SK-N-SH (cell line): ENCODE measurements around the gene TMEM238L. TPM values are rescaled to one million over a fixed set of nuclear protein-coding genes. Genes with fewer than 3 reads are reported as not detected.

Experiments
- CTCF ChIA-PET: fragments of 300-600, 350-600 bp; formaldehyde crosslinking; extraction: SDS; loops from one replicate; lab custom pipeline; 2021; lab: Yijun Ruan, JAX
- POLR2A ChIA-PET: fragments of 350-600 bp; sonication (Branson Sonifier 250); formaldehyde crosslinking; extraction: SDS; loops from one replicate; lab custom pipeline; 2020; ENCODE audit warnings: antibody characterized with exemption, inconsistent platforms; lab: Yijun Ruan, JAX
- DNase-seq: peaks from one replicate; pipeline ENCODE4 v3.0.0; 2012
- H2AFZ ChIP-seq: fragments of 200-600 bp; sonication (generic); 2 replicates; pipeline ENCODE4 v1.8.1; 2016; ENCODE audit warnings: antibody characterized with exemption, mild to moderate bottlenecking, low read depth
- H3F3A ChIP-seq: fragments of 200-600 bp; sonication (generic); replicated peaks from 2 replicates; pipeline ENCODE3; 2016; ENCODE audit warnings: antibody characterized with exemption, mild to moderate bottlenecking; ENCODE audit not compliant: insufficient read depth
- H3K27ac ChIP-seq, 2 experiments: fragments of 200-500 bp in 1 of 2; fragments of 200-600 bp in 1 of 2; sonication (Bioruptor generic) in 1 of 2; sonication (generic), shearing (Covaris generic) in 1 of 2; 2 replicates each; pipeline versions ENCODE4 v1.5.1 to v1.6.1; 2014 to 2016; ENCODE audit warnings: low read depth in 2 of 2, inconsistent platforms in 1 of 2, low read length in 1 of 2, mild to moderate bottlenecking in 1 of 2, mixed read lengths in 1 of 2
- H3K27me3 ChIP-seq: fragments of 200-600 bp; sonication (generic), shearing (Covaris generic); 2 replicates; pipeline ENCODE4 v1.6.1; 2016; ENCODE audit warnings: mixed run types; ENCODE audit not compliant: insufficient read depth
- H3K36me3 ChIP-seq, 2 experiments: fragments of 200-500 bp in 1 of 2; fragments of 200-600 bp in 1 of 2; sonication (Bioruptor generic) in 1 of 2; sonication (generic) in 1 of 2; replicated peaks in 1 of 2; 2 replicates each; pipeline versions ENCODE3 to v1.5.1; 2014 to 2016; ENCODE audit warnings: low read length in 1 of 2, mild to moderate bottlenecking in 1 of 2; ENCODE audit not compliant: insufficient read depth in 2 of 2, control insufficient read depth in 1 of 2
- H3K4me1 ChIP-seq, 2 experiments: fragments of 200-500 bp in 1 of 2; fragments of 200-600 bp in 1 of 2; sonication (Bioruptor generic) in 1 of 2; sonication (generic), shearing (Covaris generic) in 1 of 2; 2 replicates each; pipeline versions ENCODE4 v1.5.1 to v1.6.1; 2014 to 2016; ENCODE audit warnings: low read depth in 1 of 2, low read length in 1 of 2, mixed run types in 1 of 2; ENCODE audit not compliant: insufficient read depth in 2 of 2, control insufficient read depth in 1 of 2
- H3K4me2 ChIP-seq: fragments of 200-600 bp; sonication (generic), shearing (Covaris generic); 2 replicates; pipeline ENCODE4 v1.6.1; 2017; ENCODE audit warnings: mixed run types
- H3K4me3 ChIP-seq, 2 experiments: fragments of 200-500 bp in 1 of 2; fragments of 200-600 bp in 1 of 2; sonication (Bioruptor generic) in 1 of 2; sonication (generic), shearing (Covaris generic) in 1 of 2; 2 replicates each; pipeline versions ENCODE4 v1.5.1 to v1.8.1; 2014 to 2016; ENCODE audit warnings: low read depth in 2 of 2, inconsistent platforms in 1 of 2, low read length in 1 of 2, mild to moderate bottlenecking in 1 of 2, mixed read lengths in 1 of 2, moderate library complexity in 1 of 2
- H3K79me2 ChIP-seq: fragments of 200-600 bp; sonication (generic); 2 replicates; pipeline ENCODE4 v1.8.1; 2017; ENCODE audit warnings: mild to moderate bottlenecking; ENCODE audit not compliant: insufficient read depth
- H3K9ac ChIP-seq: fragments of 200-600 bp; sonication (generic); 2 replicates; pipeline ENCODE4 v1.6.1; 2017; ENCODE audit warnings: mixed run types
- H3K9me2 ChIP-seq: fragments of 200-600 bp; sonication (generic); 2 replicates; pipeline ENCODE4 v1.6.1; 2017; ENCODE audit warnings: mixed run types
- H3K9me3 ChIP-seq: fragments of 200-600 bp; sonication (generic); 2 replicates; pipeline ENCODE4 v1.6.1; 2017; ENCODE audit warnings: mixed run types, mild to moderate bottlenecking, moderate library complexity
- H4K20me1 ChIP-seq: fragments of 200-600 bp; sonication (generic); 2 replicates; pipeline ENCODE4 v1.6.1; 2017; ENCODE audit warnings: mild to moderate bottlenecking, mixed run types; ENCODE audit not compliant: insufficient read depth
- CHD2 ChIP-seq: fragments of 150-350 bp; IDR thresholded peaks from 2 replicates; pipeline ENCODE4 v1.6.1; 2018; ENCODE audit warnings: low read length; ENCODE audit not compliant: partially characterized antibody
- ELF1 ChIP-seq: IDR thresholded peaks from 2 replicates; pipeline ENCODE4 v1.4.0; 2012
- EP300 ChIP-seq, 2 experiments: IDR thresholded peaks; 2 replicates each; pipeline versions ENCODE4 v1.4.0 to v1.6.1; 2012; ENCODE audit warnings: borderline replicate concordance in 1 of 2, low read depth in 1 of 2, low read length in 1 of 2
- EZH2phosphoT487 ChIP-seq: fragments of 200-600 bp; sonication (generic); IDR thresholded peaks from 2 replicates; pipeline ENCODE4 v1.6.1; 2017; ENCODE audit warnings: low read depth, mixed run types, mild to moderate bottlenecking, antibody characterized with exemption, moderate library complexity, borderline replicate concordance
- FOSL2 ChIP-seq: IDR thresholded peaks from 2 replicates; pipeline ENCODE4 v1.4.0; 2012; ENCODE audit warnings: low read depth, mild to moderate bottlenecking, moderate library complexity, borderline replicate concordance
- FOXJ3 ChIP-seq: sonication (generic); formaldehyde crosslinking; IDR thresholded peaks from 2 replicates; pipeline ENCODE4 v1.5.1; 2020; ENCODE audit warnings: mild to moderate bottlenecking, missing genetic modification reagents
- GABPA ChIP-seq: IDR thresholded peaks from 2 replicates; pipeline ENCODE4 v1.4.0; 2012; ENCODE audit warnings: low read depth, mild to moderate bottlenecking
- MEF2A ChIP-seq: IDR thresholded peaks from 2 replicates; pipeline ENCODE4 v1.4.0; 2012; ENCODE audit warnings: low read depth, borderline replicate concordance
- POLR2AphosphoS5 ChIP-seq: IDR thresholded peaks from 2 replicates; pipeline ENCODE4 v1.6.1; 2012; ENCODE audit warnings: low read depth, low read length
- RAD21 ChIP-seq: IDR thresholded peaks from 2 replicates; pipeline ENCODE4 v1.6.1; 2012; ENCODE audit warnings: mild to moderate bottlenecking, low read length
- RFX5 ChIP-seq: IDR thresholded peaks from 2 replicates; pipeline ENCODE4 v1.6.1; 2012; ENCODE audit warnings: mild to moderate bottlenecking, improper control_type of control experiment, low read length
- RXRA ChIP-seq: IDR thresholded peaks from 2 replicates; pipeline ENCODE4 v1.4.0; 2012; ENCODE audit warnings: low read depth, mild to moderate bottlenecking, borderline replicate concordance
- SMC3 ChIP-seq: IDR thresholded peaks from 2 replicates; pipeline ENCODE4 v1.6.1; 2012; ENCODE audit warnings: low read depth, low read length, improper control_type of control experiment
- TCF12 ChIP-seq: IDR thresholded peaks from 2 replicates; pipeline ENCODE4 v1.4.0; 2012
- TEAD4 ChIP-seq: IDR thresholded peaks from 2 replicates; pipeline ENCODE4 v1.4.0; 2012; ENCODE audit warnings: mild to moderate bottlenecking, borderline replicate concordance; ENCODE audit not compliant: insufficient read depth
- YY1 ChIP-seq: IDR thresholded peaks from 2 replicates; pipeline ENCODE4 v1.4.0; 2012; ENCODE audit warnings: low read depth, mild to moderate bottlenecking
- WGBS: methylation state at CpG from one replicate; pipeline ENCODE4 v1.1.6; 2017; ENCODE audit warnings: low lambda C conversion rate; 5-methylcytosine and 5-hydroxymethylcytosine counted together
- polyA plus RNA-seq, 3 experiments: library from polyadenylated mRNA; depleted of rRNA; stranded (reverse); fragments of >200 nt; gene quantifications; 2 replicates each; pipeline ENCODE4 v1.2.3, GENCODE V29; 2012
- TF ChIP-seq, protein P1 (sequence below): IDR thresholded peaks from 2 replicates; pipeline ENCODE4 v1.4.0; 2012; ENCODE audit warnings: low read depth, borderline replicate concordance
- TF ChIP-seq, protein P2 (sequence below): fragments of 200-600 bp; sonication (generic); IDR thresholded peaks from 2 replicates; pipeline ENCODE4 v1.6.1; 2017; ENCODE audit warnings: antibody characterized with exemption, mild to moderate bottlenecking, moderate library complexity
- TF ChIP-seq, protein P3 (sequence below): fragments of 150-350 bp; IDR thresholded peaks from 2 replicates; pipeline ENCODE4 v1.6.1; 2016; ENCODE audit warnings: mild to moderate bottlenecking, low read depth, low read length
- TF ChIP-seq, protein P4 (sequence below): IDR thresholded peaks from 2 replicates; pipeline ENCODE4 v1.6.1; 2012; ENCODE audit warnings: mild to moderate bottlenecking, low read depth, low read length, moderate library complexity
- TF ChIP-seq, protein P5 (sequence below): IDR thresholded peaks from 2 replicates; pipeline ENCODE4 v1.4.0; 2012; ENCODE audit warnings: low read depth, borderline replicate concordance

TMEM238L gene
- polyA plus RNA-seq, 1 of the 3 experiments (the other 2 are of a cell fraction) = not detected

DNA sequence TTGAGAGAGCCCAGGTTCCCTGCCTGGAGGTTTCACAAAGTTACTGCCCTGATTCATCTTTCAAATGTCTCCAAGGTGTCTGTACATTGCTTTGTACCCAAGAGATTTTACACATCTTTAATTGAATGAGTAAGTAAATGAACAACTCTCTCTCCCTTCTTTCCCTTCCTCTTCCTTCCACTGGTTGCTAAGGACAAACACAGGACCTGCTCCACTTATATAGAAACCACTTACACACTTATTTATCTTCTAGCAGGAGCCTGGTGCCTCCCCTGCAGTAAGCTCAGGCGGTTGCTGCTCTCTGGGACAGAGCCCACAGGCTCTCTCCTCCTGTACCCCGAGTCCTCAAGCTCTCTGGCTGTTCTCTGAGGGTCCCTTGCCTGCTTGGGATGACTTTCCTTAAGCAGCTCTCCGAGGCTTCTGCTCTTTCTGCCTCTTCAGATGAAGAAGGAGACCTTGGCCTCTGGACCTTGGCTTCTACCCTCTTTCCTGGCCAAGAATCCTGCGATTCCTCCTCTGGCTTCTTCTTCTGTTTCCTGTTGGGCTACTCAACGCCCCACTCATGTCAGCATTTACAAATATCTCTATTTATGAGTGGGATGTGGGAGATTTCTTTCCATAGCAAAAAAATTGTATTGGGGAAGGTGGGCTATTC is 24.1 kb upstream of the TMEM238L start (continued):
- TF ChIP-seq, protein P1, sequence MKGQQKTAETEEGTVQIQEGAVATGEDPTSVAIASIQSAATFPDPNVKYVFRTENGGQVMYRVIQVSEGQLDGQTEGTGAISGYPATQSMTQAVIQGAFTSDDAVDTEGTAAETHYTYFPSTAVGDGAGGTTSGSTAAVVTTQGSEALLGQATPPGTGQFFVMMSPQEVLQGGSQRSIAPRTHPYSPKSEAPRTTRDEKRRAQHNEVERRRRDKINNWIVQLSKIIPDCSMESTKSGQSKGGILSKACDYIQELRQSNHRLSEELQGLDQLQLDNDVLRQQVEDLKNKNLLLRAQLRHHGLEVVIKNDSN = no peak
- TF ChIP-seq, protein P2, sequence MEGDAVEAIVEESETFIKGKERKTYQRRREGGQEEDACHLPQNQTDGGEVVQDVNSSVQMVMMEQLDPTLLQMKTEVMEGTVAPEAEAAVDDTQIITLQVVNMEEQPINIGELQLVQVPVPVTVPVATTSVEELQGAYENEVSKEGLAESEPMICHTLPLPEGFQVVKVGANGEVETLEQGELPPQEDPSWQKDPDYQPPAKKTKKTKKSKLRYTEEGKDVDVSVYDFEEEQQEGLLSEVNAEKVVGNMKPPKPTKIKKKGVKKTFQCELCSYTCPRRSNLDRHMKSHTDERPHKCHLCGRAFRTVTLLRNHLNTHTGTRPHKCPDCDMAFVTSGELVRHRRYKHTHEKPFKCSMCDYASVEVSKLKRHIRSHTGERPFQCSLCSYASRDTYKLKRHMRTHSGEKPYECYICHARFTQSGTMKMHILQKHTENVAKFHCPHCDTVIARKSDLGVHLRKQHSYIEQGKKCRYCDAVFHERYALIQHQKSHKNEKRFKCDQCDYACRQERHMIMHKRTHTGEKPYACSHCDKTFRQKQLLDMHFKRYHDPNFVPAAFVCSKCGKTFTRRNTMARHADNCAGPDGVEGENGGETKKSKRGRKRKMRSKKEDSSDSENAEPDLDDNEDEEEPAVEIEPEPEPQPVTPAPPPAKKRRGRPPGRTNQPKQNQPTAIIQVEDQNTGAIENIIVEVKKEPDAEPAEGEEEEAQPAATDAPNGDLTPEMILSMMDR = no peak
- TF ChIP-seq RAD21 (no peak), RFX5 (no peak), POLR2AphosphoS5 (no peak), ELF1 (no peak), FOSL2 (no peak)

DNA sequence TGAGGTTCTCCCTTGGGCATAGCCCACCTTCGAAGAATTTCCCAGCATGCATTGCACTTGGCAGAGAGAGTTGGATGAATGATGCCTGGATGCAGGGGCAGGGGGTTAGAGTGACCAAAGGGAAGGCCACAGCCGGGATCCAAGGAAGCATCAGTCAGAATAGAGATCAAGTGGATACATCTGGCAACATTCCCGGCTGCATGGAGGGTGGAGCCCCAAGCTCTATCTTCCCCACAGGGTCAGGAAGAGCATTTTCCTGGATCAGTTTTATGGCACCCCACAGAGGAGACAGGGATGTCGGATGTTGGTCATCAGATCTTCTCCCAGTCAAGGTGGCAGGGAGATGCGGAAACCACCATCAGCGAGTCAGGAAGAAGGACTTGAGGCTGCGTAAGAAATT is 21.0 kb upstream of the TMEM238L start:
- H3K4me1 ChIP-seq = no peaks in the 10 kb centered on the region
- 39% methylated on average over 7 of the region's 7 CpGs for WGBS
- TF ChIP-seq GABPA = no peak
- no peak for TF ChIP-seq FOXJ3 (CRISPR knock-in tag)
- no peak for TF ChIP-seq POLR2AphosphoS5
- TF ChIP-seq TCF12 = no peak
- TF ChIP-seq EZH2phosphoT487 = no peak
- TF ChIP-seq MEF2A = no peak
- TF ChIP-seq CHD2 = no peak
- TF ChIP-seq, protein P3, sequence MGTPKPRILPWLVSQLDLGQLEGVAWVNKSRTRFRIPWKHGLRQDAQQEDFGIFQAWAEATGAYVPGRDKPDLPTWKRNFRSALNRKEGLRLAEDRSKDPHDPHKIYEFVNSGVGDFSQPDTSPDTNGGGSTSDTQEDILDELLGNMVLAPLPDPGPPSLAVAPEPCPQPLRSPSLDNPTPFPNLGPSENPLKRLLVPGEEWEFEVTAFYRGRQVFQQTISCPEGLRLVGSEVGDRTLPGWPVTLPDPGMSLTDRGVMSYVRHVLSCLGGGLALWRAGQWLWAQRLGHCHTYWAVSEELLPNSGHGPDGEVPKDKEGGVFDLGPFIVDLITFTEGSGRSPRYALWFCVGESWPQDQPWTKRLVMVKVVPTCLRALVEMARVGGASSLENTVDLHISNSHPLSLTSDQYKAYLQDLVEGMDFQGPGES = no peak
- no peak for TF ChIP-seq RAD21
- TF ChIP-seq TEAD4 = no peak
- no peak for TF ChIP-seq SMC3
- no peak for TF ChIP-seq EP300 (IDR thresholded peaks at IDR 0.05; ENCODE audit: borderline replicate concordance in 1 of 2, low read depth in 1 of 2, low read length in 1 of 2)
- TF ChIP-seq, protein P4, sequence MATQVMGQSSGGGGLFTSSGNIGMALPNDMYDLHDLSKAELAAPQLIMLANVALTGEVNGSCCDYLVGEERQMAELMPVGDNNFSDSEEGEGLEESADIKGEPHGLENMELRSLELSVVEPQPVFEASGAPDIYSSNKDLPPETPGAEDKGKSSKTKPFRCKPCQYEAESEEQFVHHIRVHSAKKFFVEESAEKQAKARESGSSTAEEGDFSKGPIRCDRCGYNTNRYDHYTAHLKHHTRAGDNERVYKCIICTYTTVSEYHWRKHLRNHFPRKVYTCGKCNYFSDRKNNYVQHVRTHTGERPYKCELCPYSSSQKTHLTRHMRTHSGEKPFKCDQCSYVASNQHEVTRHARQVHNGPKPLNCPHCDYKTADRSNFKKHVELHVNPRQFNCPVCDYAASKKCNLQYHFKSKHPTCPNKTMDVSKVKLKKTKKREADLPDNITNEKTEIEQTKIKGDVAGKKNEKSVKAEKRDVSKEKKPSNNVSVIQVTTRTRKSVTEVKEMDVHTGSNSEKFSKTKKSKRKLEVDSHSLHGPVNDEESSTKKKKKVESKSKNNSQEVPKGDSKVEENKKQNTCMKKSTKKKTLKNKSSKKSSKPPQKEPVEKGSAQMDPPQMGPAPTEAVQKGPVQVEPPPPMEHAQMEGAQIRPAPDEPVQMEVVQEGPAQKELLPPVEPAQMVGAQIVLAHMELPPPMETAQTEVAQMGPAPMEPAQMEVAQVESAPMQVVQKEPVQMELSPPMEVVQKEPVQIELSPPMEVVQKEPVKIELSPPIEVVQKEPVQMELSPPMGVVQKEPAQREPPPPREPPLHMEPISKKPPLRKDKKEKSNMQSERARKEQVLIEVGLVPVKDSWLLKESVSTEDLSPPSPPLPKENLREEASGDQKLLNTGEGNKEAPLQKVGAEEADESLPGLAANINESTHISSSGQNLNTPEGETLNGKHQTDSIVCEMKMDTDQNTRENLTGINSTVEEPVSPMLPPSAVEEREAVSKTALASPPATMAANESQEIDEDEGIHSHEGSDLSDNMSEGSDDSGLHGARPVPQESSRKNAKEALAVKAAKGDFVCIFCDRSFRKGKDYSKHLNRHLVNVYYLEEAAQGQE = no peak
- TF ChIP-seq, protein P5, sequence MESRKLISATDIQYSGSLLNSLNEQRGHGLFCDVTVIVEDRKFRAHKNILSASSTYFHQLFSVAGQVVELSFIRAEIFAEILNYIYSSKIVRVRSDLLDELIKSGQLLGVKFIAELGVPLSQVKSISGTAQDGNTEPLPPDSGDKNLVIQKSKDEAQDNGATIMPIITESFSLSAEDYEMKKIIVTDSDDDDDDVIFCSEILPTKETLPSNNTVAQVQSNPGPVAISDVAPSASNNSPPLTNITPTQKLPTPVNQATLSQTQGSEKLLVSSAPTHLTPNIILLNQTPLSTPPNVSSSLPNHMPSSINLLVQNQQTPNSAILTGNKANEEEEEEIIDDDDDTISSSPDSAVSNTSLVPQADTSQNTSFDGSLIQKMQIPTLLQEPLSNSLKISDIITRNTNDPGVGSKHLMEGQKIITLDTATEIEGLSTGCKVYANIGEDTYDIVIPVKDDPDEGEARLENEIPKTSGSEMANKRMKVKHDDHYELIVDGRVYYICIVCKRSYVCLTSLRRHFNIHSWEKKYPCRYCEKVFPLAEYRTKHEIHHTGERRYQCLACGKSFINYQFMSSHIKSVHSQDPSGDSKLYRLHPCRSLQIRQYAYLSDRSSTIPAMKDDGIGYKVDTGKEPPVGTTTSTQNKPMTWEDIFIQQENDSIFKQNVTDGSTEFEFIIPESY = no peak
- TF ChIP-seq, protein P1 = no peak
- no peak for TF ChIP-seq RXRA
- no peak for TF ChIP-seq ELF1
- no peak for TF ChIP-seq YY1

More for the DNA sequence above, 21.0 kb upstream of the TMEM238L start:
- no peak for DNase-seq
- Histone ChIP-seq H3K79me2 (no peaks in the 10 kb centered on the region), H3K4me2 (no peak overlapping the region), H3F3A (no peaks in the 10 kb centered on the region), H3K27me3 (no peaks in the 10 kb centered on the region), H3K4me3 (no peak overlapping the region), H4K20me1 (no peaks in the 10 kb centered on the region), H3K27ac (no peak overlapping the region), H3K9me2 (no peaks in the 10 kb centered on the region), H3K9me3 (no peaks in the 10 kb centered on the region), H2AFZ (no peak overlapping the region), H3K36me3 (no peaks in the 10 kb centered on the region), H3K9ac (no peak overlapping the region)
- ChIA-PET POLR2A (no interaction called here), CTCF (interaction anchor here (1.0 to 1.4 kb wide), 2 partner anchors 20 to 88 kb away, joined by 3 to 4 read pairs; no protein-coding TSS in a partner anchor)
